Heart left ventricle (tissue), 13 donors: ENCODE measurements around the gene FOXE1.

ENCODE experiments used
- POLR2A ChIP-seq, 2 donors: fragments of 450-650 bp; IDR thresholded peaks; one replicate each; pipeline ENCODE4 v1.6.1; 2017; ENCODE audit warnings: antibody characterized with exemption in 2 of 2, mild to moderate bottlenecking in 2 of 2, moderate library complexity in 2 of 2
- TF ChIP-seq, protein P1 (sequence below), 12 donors: fragments of 200-600 bp; sonication (generic) in 4 of 12; IDR thresholded peaks; one replicate each; pipeline versions ENCODE4 v1.5.0 to v1.8.0; 2018 to 2022; ENCODE audit warnings: antibody characterized with exemption in 12 of 12, mild to moderate bottlenecking in 5 of 12
- donor health status: ischemic (EF 13 %, LVEDD 7.1; RV severe dilation, severe dysfunction).
- donor health status: DM: no; HTN: yes; CAD: no.
- donor health status: DM: no; HTN: no; CAD: no.
- donor health status: ischemic (EF 25% LVEDD 6.9; RV normal size, moderate dysfunction).
- donor health status: ischemic (EF 25% LVEDD 5.7; RV mildly dilated, moderate dysfunction).
- donor health status: ischemic (EF 35%, LVEDD 5.7; RV mildly dilated, moderate dysfunction).
- donor health status: nonischemic (EF 11% LVEDD 7.7; RV severe dilation, severe dysfunction).
- donor health status: DM: yes; HTN: yes; CAD: no.
- donor health status: PGD.
- donor health status: ischemic (EF 29% LVEDD 5.4; RV normal size, mild dysfunction).
- donor health status: nonischemic (EF 23%, LVEDD 6.1; RV moderate dilation, normal function).

DNA sequence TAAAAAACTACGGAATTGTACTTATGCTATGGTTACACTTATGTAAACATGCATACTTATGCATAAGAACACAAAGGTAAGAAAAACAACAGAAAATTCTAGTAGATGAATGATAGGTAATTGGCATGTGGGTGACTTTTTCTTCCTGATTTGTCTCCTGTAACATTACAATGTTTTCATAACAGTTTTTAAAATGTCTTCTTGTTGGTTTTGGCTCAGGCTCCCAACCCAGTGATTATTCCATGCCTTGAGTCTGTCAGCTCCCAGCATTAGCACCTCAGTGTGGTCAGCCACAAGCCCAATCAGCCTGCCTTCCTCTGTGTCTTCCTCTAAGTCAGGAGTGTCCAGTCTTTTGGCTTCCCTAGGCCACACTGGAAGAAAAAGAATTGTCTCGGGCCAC lies 7.9 kb upstream of the FOXE1 start:
- TF ChIP-seq, protein P1, sequence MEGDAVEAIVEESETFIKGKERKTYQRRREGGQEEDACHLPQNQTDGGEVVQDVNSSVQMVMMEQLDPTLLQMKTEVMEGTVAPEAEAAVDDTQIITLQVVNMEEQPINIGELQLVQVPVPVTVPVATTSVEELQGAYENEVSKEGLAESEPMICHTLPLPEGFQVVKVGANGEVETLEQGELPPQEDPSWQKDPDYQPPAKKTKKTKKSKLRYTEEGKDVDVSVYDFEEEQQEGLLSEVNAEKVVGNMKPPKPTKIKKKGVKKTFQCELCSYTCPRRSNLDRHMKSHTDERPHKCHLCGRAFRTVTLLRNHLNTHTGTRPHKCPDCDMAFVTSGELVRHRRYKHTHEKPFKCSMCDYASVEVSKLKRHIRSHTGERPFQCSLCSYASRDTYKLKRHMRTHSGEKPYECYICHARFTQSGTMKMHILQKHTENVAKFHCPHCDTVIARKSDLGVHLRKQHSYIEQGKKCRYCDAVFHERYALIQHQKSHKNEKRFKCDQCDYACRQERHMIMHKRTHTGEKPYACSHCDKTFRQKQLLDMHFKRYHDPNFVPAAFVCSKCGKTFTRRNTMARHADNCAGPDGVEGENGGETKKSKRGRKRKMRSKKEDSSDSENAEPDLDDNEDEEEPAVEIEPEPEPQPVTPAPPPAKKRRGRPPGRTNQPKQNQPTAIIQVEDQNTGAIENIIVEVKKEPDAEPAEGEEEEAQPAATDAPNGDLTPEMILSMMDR (IDR thresholded peaks at IDR 0.05), result no peak
- TF ChIP-seq POLR2A (IDR thresholded peaks at IDR 0.05), result no peak
